DMS114 treated with DMSO at 0.1 percent for 48 hours (cell line): ENCODE results near the gene HMG20B.
"Not testable (repeated sequence)": the region's sequence is repeated elsewhere in the genome, so short reads cannot be mapped to it uniquely, and the experiment has no call there.

ENCODE experiments used
- DNase-seq: peaks from one replicate; lab custom pipeline; 2025; ENCODE audit not compliant: unreplicated experiment; lab: John Stamatoyannopoulos, UW

HMG20B gene

GRCh38 chr19:3572855-3573161, at the start of gene HMG20B:
Gene HMG20B (plus strand): TSS chr19:3572944. CDS start chr19:3573310, 366 bp downstream.
- no peak for DNase-seq

GRCh38 chr19:3523361-3524077, 49.2 kb upstream of the HMG20B start:
- no peak for DNase-seq

- DNase-seq: no peak
Observed at GRCh38 chr19:3524078-3524842, 48.5 kb upstream of the HMG20B start.

- no peak for DNase-seq
Observed at GRCh38 chr19:3524904-3525451, 47.8 kb upstream of the HMG20B start.

GRCh38 chr19:3526507-3527237, 46.1 kb upstream of the HMG20B start:
- no peak for DNase-seq

- DNase-seq: no peak
Observed at GRCh38 chr19:3527238-3527910, 45.4 kb upstream of the HMG20B start.

- no peak for DNase-seq
Observed at GRCh38 chr19:3528080-3528479, 44.7 kb upstream of the HMG20B start.

GRCh38 chr19:3528539-3529211, 44.1 kb upstream of the HMG20B start:
- no peak for DNase-seq

GRCh38 chr19:3529299-3529698, 43.4 kb upstream of the HMG20B start:
- not testable (repeated sequence) for DNase-seq

GRCh38 chr19:3530389-3530788, 42.4 kb upstream of the HMG20B start:
- no peak for DNase-seq

GRCh38 chr19:3531716-3532115, 41.0 kb upstream of the HMG20B start:
- no peak for DNase-seq

- DNase-seq: no peak
Observed at GRCh38 chr19:3532154-3532786, 40.5 kb upstream of the HMG20B start.

GRCh38 chr19:3533033-3533432, 39.7 kb upstream of the HMG20B start:
- DNase-seq: no peak

GRCh38 chr19:3533563-3534216, 39.1 kb upstream of the HMG20B start:
- no peak for DNase-seq

GRCh38 chr19:3534375-3535234, 38.1 kb upstream of the HMG20B start:
- no peak for DNase-seq

GRCh38 chr19:3535235-3535535, 37.6 kb upstream of the HMG20B start:
- no peak for DNase-seq

- no peak for DNase-seq
Observed at GRCh38 chr19:3535563-3535965, 37.2 kb upstream of the HMG20B start.

GRCh38 chr19:3535981-3536380, 36.8 kb upstream of the HMG20B start:
- no peak for DNase-seq
